ENCODE data around the gene GNPTG.

The GNPTG gene

GRCh38 chr16:1330931-1331711 is 20.6 kb upstream of the GNPTG start:
- DNase-seq (ENCODE audit: low spot score), result no peak
- Histone ChIP-seq H3K27ac (no peak overlapping the region), H3K4me3 (peak overlapping the region; percentile 70)
- no peak for TF ChIP-seq CTCF (IDR thresholded peaks at IDR 0.05)

DNA sequence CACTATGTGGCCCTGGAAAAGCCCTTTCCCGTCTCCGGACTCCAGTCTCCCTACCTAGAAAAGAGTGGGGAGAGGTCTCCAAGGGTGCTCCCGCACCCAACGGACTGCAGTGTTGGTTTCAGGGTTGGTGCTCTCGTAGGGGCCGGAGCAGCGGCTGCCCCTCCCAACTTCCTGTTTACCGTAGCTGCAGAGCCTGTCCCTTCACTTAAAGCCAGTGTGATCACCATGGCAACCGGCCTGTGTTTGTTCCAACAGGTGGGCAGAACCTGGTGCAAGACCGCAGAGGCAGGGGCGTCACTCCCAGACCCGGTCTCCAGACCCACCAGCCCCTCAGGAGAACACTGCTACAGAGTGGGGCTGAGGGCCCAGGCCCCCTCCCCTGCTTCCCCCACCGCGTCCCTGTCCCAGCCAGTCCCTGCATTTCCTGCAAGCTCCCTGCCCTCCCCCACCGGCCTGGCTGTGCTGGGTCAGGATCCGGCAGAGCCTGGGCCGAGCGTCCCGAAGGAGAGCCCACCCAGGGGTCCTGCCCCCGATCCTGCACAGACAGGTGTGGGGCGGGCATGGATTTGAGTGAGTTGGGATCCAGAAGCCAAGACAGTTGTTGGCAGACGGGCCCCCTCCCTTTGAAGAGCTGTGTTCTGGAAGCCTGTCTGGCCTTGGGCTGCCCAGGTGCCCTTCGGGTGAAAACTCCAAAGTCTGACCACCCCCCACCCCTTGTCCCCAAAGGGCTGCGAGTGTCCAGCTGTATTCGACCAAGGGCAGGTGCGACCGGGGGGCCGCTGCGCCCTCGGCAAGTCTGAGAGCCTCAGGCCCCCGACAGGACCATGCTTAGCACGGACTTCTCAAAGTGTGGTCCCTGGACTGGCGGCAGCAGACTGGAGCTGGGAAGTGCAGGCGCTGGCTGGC is 19.8 kb upstream of the GNPTG start:
- H3K27ac ChIP-seq, result no peak overlapping the region
- no peak for DNase-seq (ENCODE audit: low spot score)
- TF ChIP-seq CTCF (IDR thresholded peaks at IDR 0.05), result no peak
- peak overlapping the region; percentile 70 for H3K4me3 ChIP-seq

DNA sequence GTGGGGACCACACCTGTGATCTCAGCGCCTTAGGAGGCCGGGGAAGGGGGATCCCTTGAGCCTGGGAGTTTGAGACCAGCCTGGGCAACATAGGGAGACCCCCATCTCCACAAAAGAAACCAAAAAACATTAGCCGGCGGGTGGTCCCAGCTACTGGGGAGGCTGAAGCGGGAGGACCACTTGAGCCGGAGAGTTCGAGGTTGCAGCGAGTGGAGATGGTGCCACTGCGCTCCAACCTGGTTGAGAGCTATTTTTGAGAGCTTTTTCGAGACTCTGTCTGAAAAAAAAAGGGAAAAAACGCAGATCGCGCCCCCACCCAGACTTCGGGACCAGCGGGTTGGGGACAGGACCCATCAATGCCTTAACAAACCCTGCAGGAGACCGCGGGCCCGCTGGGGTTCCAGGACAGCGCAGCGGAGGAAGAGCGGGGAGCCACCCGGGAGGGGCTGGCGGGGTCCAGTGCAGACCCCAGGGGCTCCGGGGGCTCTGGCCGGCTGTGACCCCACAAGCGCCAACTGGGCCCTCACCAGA is 19.0 kb upstream of the GNPTG start:
- peak overlapping the region; percentile 70 for H3K4me3 ChIP-seq
- TF ChIP-seq CTCF (IDR thresholded peaks at IDR 0.05), result no peak
- H3K27ac ChIP-seq, result no peak overlapping the region
- DNase-seq (ENCODE audit: low spot score), result no peak

GRCh38 chr16:1333149-1333812 is 18.4 kb upstream of the GNPTG start, which contains the start of gene BAIAP3:
TSS of gene BAIAP3 (plus strand) at chr16:1333645. CDS start at chr16:1338550, 4,905 bp downstream.
- no peak for TF ChIP-seq CTCF (IDR thresholded peaks at IDR 0.05)
- no peak for DNase-seq (ENCODE audit: low spot score)
- Histone ChIP-seq H3K4me3 (peak within 1 kb of the TSS; percentile 70), H3K27ac (no peak within 1 kb of the TSS)

- DNase-seq (ENCODE audit: low spot score), result no peak
These were observed 17.7 kb upstream of the GNPTG start for GRCh38 chr16:1333854-1334700.

More at GRCh38 chr16:1333854-1334700, 17.7 kb upstream of the GNPTG start:
- Histone ChIP-seq H3K27ac (no peak overlapping the region), H3K4me3 (peak overlapping the region; percentile 70)
- no peak for TF ChIP-seq CTCF (IDR thresholded peaks at IDR 0.05)

Data from coronary artery (tissue), 2 donors.